NK-92 (cell line): ENCODE data around the gene PPP1R37.

Source experiments
- DNase-seq: peaks from one replicate; lab custom pipeline; 2025; ENCODE audit not compliant: unreplicated experiment; lab: John Stamatoyannopoulos, UW

PPP1R37 gene

GRCh38 chr19:45166723-45167252 is 73.8 kb downstream of the PPP1R37 start:
- no peak for DNase-seq

- DNase-seq: no peak
Measured at GRCh38 chr19:45168767-45169351, 75.9 kb downstream of the PPP1R37 start.

GRCh38 chr19:45169602-45170001 is 76.6 kb downstream of the PPP1R37 start:
- DNase-seq: no peak

- no peak for DNase-seq
Measured at GRCh38 chr19:45170146-45171106, 77.4 kb downstream of the PPP1R37 start.

- no peak for DNase-seq
Measured at GRCh38 chr19:45171211-45171623, 78.2 kb downstream of the PPP1R37 start.

- DNase-seq: no peak
Measured at GRCh38 chr19:45172173-45172572, 79.2 kb downstream of the PPP1R37 start.

GRCh38 chr19:45172611-45173208 is 79.7 kb downstream of the PPP1R37 start:
- no peak for DNase-seq

GRCh38 chr19:45173816-45174215 is 80.8 kb downstream of the PPP1R37 start:
- no peak for DNase-seq

GRCh38 chr19:45175515-45176345 is 82.8 kb downstream of the PPP1R37 start:
- no peak for DNase-seq

- no peak for DNase-seq
Measured at GRCh38 chr19:45177817-45178261, 84.9 kb downstream of the PPP1R37 start, which contains the start of gene TRAPPC6A. TRAPPC6A (minus strand) TSS chr19:45178237; CDS start chr19:45178218, 19 bp downstream.

- peak; percentile 99 for DNase-seq
Measured at GRCh38 chr19:45178262-45179071, 85.5 kb downstream of the PPP1R37 start, which contains the start of gene BLOC1S3. BLOC1S3 (plus strand) TSS chr19:45178784; CDS start chr19:45179297, 513 bp downstream.

- no peak for DNase-seq
Measured at GRCh38 chr19:45179072-45179891, 86.3 kb downstream of the PPP1R37 start.

- DNase-seq: no peak
Measured at GRCh38 chr19:45179892-45180370, 87.0 kb downstream of the PPP1R37 start.

GRCh38 chr19:45180936-45181335 is 88.0 kb downstream of the PPP1R37 start:
- DNase-seq: no peak

- DNase-seq: no peak
Measured at GRCh38 chr19:45182758-45183157, 89.8 kb downstream of the PPP1R37 start.

- DNase-seq: no peak
Measured at GRCh38 chr19:45184115-45184514, 91.1 kb downstream of the PPP1R37 start.

GRCh38 chr19:45186509-45187334 is 93.7 kb downstream of the PPP1R37 start:
- DNase-seq: no peak
